Measurements from ENCODE around the gene GNAZ. TPM values are rescaled to one million over a fixed set of nuclear protein-coding genes. Genes with fewer than 3 reads are reported as not detected.

GNAZ gene
- total RNA-seq, 1 donor: 1.1 TPM

GRCh38 chr22:23063539-23064380 is 6.6 kb upstream of the GNAZ start:
- no peak for DNase-seq (ENCODE audit: low read depth in 2 of 3, low spot score in 2 of 3)

- DNase-seq (ENCODE audit: low read depth in 2 of 3, low spot score in 2 of 3): no peak
Observed at GRCh38 chr22:23064381-23065068, 5.8 kb upstream of the GNAZ start.

GRCh38 chr22:23065069-23065451 is 5.3 kb upstream of the GNAZ start:
- DNase-seq (ENCODE audit: low read depth in 2 of 3, low spot score in 2 of 3): no peak

GRCh38 chr22:23065495-23066122 is 4.7 kb upstream of the GNAZ start:
- DNase-seq (ENCODE audit: low read depth in 2 of 3, low spot score in 2 of 3): no peak

GRCh38 chr22:23066200-23067022 is 3.9 kb upstream of the GNAZ start:
- DNase-seq (ENCODE audit: low read depth in 2 of 3, low spot score in 2 of 3): no peak

- DNase-seq (ENCODE audit: low read depth in 2 of 3, low spot score in 2 of 3): no peak
Observed at GRCh38 chr22:23067023-23067650, 3.2 kb upstream of the GNAZ start.

- DNase-seq (ENCODE audit: low read depth in 2 of 3, low spot score in 2 of 3): no peak
Observed at GRCh38 chr22:23067691-23068090, 2.6 kb upstream of the GNAZ start.

- no peak for DNase-seq (ENCODE audit: low read depth in 2 of 3, low spot score in 2 of 3)
Observed at GRCh38 chr22:23068096-23068831, 2.1 kb upstream of the GNAZ start.

GRCh38 chr22:23068832-23069385 is 1.4 kb upstream of the GNAZ start:
- no peak for DNase-seq (ENCODE audit: low read depth in 2 of 3, low spot score in 2 of 3)

GRCh38 chr22:23069502-23070357 is 589 bp upstream of the GNAZ start:
- DNase-seq (ENCODE audit: low read depth in 2 of 3, low spot score in 2 of 3): peak; percentile 71 to 88 (median 88)

GRCh38 chr22:23071230-23072076 is 1.1 kb downstream of the GNAZ start:
- DNase-seq (ENCODE audit: low read depth in 2 of 3, low spot score in 2 of 3): peak in 1 of 3 donors; percentile 5

- DNase-seq (ENCODE audit: low read depth in 2 of 3, low spot score in 2 of 3): no peak
Observed at GRCh38 chr22:23072077-23072910, 2.0 kb downstream of the GNAZ start.

- DNase-seq (ENCODE audit: low read depth in 2 of 3, low spot score in 2 of 3): no peak
Observed at GRCh38 chr22:23072911-23073491, 2.7 kb downstream of the GNAZ start.

- no peak for DNase-seq (ENCODE audit: low read depth in 2 of 3, low spot score in 2 of 3)
Observed at GRCh38 chr22:23073526-23074229, 3.4 kb downstream of the GNAZ start.

- DNase-seq (ENCODE audit: low read depth in 2 of 3, low spot score in 2 of 3): no peak
Observed at GRCh38 chr22:23074451-23074850, 4.1 kb downstream of the GNAZ start.

GRCh38 chr22:23075050-23075449 is 4.7 kb downstream of the GNAZ start:
- DNase-seq (ENCODE audit: low read depth in 2 of 3, low spot score in 2 of 3): no peak
